ENCODE results near the gene MS4A10.
A peak's percentile ranks its signal among the peaks of the same experiment; 100 is the strongest.

MS4A10 gene

DNA sequence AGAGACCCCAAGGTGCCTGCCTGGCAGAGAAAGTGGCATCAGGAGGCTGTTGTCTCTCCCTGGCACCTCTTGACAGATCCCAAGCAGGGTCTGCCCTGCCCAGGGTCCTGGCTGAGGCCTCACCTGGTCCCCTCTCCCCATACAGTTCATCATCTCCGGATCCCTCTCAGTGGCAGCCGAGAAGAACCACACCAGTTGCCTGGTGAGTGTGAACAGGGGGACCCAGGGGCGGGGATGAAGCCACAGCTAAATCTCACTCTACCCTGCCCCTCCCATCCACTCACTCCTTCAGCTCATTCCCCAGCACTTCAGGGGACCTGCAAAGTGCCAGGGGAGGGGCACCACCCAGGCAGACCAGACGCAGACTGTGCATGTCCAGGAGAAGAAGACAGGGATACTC, 14.0 kb upstream of the MS4A10 start:
- TF ChIP-seq TCF12 (IDR thresholded peaks at IDR 0.05; ENCODE audit: low read depth) (no peak), CEBPB (IDR thresholded peaks at IDR 0.05) (no peak), YY1 (IDR thresholded peaks at IDR 0.05; ENCODE audit: low read depth) (no peak), TAF1 (IDR thresholded peaks at IDR 0.05; ENCODE audit: low read depth) (no peak), FOXM1 (IDR thresholded peaks at IDR 0.05; ENCODE audit: borderline replicate concordance, low read depth) (no peak)

DNA sequence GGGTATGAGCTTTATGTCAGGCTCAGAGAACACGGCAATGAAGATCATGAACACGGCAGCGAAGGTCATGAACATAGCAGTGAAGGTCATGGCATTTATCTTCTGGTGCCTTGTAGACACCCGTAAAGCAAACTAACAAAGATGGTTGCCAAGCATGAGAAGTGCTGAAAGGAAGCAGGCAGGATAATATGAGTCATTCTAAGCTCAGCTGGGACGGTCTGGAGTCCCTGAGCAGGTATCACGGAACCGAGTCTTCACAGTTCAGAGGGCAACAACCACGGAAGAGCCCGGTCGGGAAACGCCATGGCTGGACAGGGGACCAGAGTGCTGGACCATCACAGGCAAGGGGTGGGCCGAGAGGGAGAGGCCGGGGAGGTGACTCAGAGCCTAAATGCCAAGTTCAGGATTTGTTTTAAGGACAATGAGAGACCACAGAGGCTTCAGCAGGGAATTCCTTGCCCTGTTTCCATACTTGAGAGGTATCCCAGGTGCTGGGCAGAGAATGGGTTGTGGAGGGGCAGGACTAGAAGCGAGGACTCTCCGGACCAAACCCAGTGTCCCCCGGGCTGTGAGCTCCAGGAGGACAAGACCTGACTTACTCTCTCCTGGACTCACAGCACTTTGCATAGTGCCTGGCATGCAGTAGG, 13.1 kb upstream of the MS4A10 start:
- TF ChIP-seq TEAD4 (IDR thresholded peaks at IDR 0.05) (no peak), EGR1 (IDR thresholded peaks at IDR 0.05) (no peak)
- TF ChIP-seq, protein P1, sequence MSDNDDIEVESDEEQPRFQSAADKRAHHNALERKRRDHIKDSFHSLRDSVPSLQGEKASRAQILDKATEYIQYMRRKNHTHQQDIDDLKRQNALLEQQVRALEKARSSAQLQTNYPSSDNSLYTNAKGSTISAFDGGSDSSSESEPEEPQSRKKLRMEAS (IDR thresholded peaks at IDR 0.05) = no peak

- TF ChIP-seq FOXM1 (IDR thresholded peaks at IDR 0.05; ENCODE audit: borderline replicate concordance, low read depth) = no peak
- TF ChIP-seq, protein P1 (IDR thresholded peaks at IDR 0.05) = no peak
- TF ChIP-seq USF1 (IDR thresholded peaks at IDR 0.05) = no peak
- no peak for TF ChIP-seq NFIC (IDR thresholded peaks at IDR 0.05)
- TF ChIP-seq CEBPB (IDR thresholded peaks at IDR 0.05) = no peak
- TF ChIP-seq, protein P2, sequence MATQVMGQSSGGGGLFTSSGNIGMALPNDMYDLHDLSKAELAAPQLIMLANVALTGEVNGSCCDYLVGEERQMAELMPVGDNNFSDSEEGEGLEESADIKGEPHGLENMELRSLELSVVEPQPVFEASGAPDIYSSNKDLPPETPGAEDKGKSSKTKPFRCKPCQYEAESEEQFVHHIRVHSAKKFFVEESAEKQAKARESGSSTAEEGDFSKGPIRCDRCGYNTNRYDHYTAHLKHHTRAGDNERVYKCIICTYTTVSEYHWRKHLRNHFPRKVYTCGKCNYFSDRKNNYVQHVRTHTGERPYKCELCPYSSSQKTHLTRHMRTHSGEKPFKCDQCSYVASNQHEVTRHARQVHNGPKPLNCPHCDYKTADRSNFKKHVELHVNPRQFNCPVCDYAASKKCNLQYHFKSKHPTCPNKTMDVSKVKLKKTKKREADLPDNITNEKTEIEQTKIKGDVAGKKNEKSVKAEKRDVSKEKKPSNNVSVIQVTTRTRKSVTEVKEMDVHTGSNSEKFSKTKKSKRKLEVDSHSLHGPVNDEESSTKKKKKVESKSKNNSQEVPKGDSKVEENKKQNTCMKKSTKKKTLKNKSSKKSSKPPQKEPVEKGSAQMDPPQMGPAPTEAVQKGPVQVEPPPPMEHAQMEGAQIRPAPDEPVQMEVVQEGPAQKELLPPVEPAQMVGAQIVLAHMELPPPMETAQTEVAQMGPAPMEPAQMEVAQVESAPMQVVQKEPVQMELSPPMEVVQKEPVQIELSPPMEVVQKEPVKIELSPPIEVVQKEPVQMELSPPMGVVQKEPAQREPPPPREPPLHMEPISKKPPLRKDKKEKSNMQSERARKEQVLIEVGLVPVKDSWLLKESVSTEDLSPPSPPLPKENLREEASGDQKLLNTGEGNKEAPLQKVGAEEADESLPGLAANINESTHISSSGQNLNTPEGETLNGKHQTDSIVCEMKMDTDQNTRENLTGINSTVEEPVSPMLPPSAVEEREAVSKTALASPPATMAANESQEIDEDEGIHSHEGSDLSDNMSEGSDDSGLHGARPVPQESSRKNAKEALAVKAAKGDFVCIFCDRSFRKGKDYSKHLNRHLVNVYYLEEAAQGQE (IDR thresholded peaks at IDR 0.05; ENCODE audit: low read depth) = no peak
- no peak for TF ChIP-seq TCF12 (IDR thresholded peaks at IDR 0.05; ENCODE audit: low read depth)
- no peak for TF ChIP-seq TAF1 (IDR thresholded peaks at IDR 0.05; ENCODE audit: low read depth)
- TF ChIP-seq RAD21 (IDR thresholded peaks at IDR 0.05; ENCODE audit: low read depth) = no peak
- no peak for TF ChIP-seq TEAD4 (IDR thresholded peaks at IDR 0.05)
- TF ChIP-seq EGR1 (IDR thresholded peaks at IDR 0.05) = no peak
- TF ChIP-seq YY1 (IDR thresholded peaks at IDR 0.05; ENCODE audit: low read depth) = no peak
- no peak for TF ChIP-seq ZBTB7A (IDR thresholded peaks at IDR 0.05; ENCODE audit: low read depth)
- no peak for TF ChIP-seq EP300 (IDR thresholded peaks at IDR 0.05; ENCODE audit: borderline replicate concordance)
- no peak for TF ChIP-seq CREB1 (IDR thresholded peaks at IDR 0.05; ENCODE audit: low read depth)
These were observed 12.5 kb upstream of the MS4A10 start for GRCh38 chr11:60772666-60773065.

DNA sequence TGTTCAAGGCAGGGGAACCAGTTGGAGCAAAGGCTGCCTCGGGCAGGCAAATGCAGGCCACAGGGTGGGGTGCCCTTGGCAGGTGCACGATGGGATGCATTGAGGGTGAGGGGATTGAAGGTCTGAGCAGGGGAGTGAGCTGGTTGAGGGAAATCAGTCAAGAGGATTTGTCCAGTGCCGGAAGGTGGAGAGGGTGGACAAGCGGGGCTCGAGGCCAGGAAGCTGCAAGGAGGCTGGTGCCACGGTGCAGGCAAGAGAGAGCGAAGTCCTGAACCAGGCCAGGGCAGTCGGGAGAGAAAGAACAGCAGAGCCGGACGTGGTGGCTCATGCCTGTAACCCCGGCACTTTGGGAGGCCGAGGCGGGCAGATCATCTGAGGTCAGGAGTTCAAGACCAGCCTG, 10.4 kb upstream of the MS4A10 start:
- TF ChIP-seq FOXM1 (IDR thresholded peaks at IDR 0.05; ENCODE audit: borderline replicate concordance, low read depth) = no peak
- no peak for TF ChIP-seq TAF1 (IDR thresholded peaks at IDR 0.05; ENCODE audit: low read depth)
- TF ChIP-seq YY1 (IDR thresholded peaks at IDR 0.05; ENCODE audit: low read depth) = no peak
- TF ChIP-seq TCF12 (IDR thresholded peaks at IDR 0.05; ENCODE audit: low read depth) = no peak
- TF ChIP-seq EP300 (IDR thresholded peaks at IDR 0.05; ENCODE audit: borderline replicate concordance) = no peak
- TF ChIP-seq NFIC (IDR thresholded peaks at IDR 0.05) = no peak
- no peak for TF ChIP-seq CEBPB (IDR thresholded peaks at IDR 0.05)
- TF ChIP-seq ZBTB7A (IDR thresholded peaks at IDR 0.05; ENCODE audit: low read depth) = no peak
- no peak for TF ChIP-seq USF1 (IDR thresholded peaks at IDR 0.05)
- TF ChIP-seq, protein P2 (IDR thresholded peaks at IDR 0.05; ENCODE audit: low read depth) = no peak
- TF ChIP-seq EGR1 (IDR thresholded peaks at IDR 0.05) = no peak
- no peak for TF ChIP-seq TEAD4 (IDR thresholded peaks at IDR 0.05)
- no peak for TF ChIP-seq RAD21 (IDR thresholded peaks at IDR 0.05; ENCODE audit: low read depth)
- TF ChIP-seq, protein P1 (IDR thresholded peaks at IDR 0.05) = no peak
- TF ChIP-seq CREB1 (IDR thresholded peaks at IDR 0.05; ENCODE audit: low read depth) = no peak

DNA sequence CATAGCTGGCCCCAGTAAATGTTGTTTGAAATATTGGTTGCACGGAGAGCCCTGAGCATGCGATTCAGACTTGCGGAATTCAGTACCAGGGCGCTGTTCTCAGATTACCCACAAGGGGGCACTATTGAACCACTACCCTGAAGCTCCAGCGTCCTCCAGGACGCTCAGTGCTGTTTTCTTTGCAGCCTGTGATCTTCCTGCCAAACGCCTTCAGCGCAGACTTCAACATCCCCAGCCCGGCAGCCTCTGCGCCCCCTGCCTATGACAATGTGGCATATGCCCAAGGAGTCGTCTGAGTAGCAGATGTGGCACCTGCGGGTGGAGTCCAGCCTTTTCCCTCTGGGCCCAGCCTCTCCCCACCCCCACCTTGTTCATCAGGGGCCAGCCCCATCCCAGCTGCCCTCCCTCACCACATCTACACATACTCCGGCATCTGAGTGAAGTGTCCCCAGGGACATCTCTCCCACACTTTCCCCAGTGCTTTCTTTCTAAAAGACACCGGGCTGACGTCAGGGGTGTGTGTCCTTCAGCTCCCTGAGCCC, 9.6 kb upstream of the MS4A10 start:
- TF ChIP-seq RAD21 (IDR thresholded peaks at IDR 0.05; ENCODE audit: low read depth) (peak; percentile 82), CREB1 (IDR thresholded peaks at IDR 0.05; ENCODE audit: low read depth) (no peak)

GRCh38 chr11:60776167-60776566, 9.0 kb upstream of the MS4A10 start:
- TF ChIP-seq TCF12 (IDR thresholded peaks at IDR 0.05; ENCODE audit: low read depth) (no peak), RAD21 (IDR thresholded peaks at IDR 0.05; ENCODE audit: low read depth) (no peak), TAF1 (IDR thresholded peaks at IDR 0.05; ENCODE audit: low read depth) (no peak), NFIC (IDR thresholded peaks at IDR 0.05) (no peak), CEBPB (IDR thresholded peaks at IDR 0.05) (no peak), TEAD4 (IDR thresholded peaks at IDR 0.05) (no peak), USF1 (IDR thresholded peaks at IDR 0.05) (no peak), ZBTB7A (IDR thresholded peaks at IDR 0.05; ENCODE audit: low read depth) (no peak), CREB1 (IDR thresholded peaks at IDR 0.05; ENCODE audit: low read depth) (no peak)
